Peyer's patch (tissue), 4 donors: Measurements from ENCODE around the gene SHC3.

ENCODE experiments used
- CTCF ChIP-seq, 6 experiments: fragments of 450-650 bp in 4 of 6; fragments of 200-600 bp in 2 of 6; sonication (generic) in 1 of 6; IDR thresholded peaks; one replicate each; pipeline ENCODE4 v1.5.1; 2017 to 2019; ENCODE audit warnings: antibody characterized with exemption in 6 of 6, mild to moderate bottlenecking in 3 of 6, moderate library complexity in 1 of 6
- POLR2A ChIP-seq, 2 donors: fragments of 450-650 bp; IDR thresholded peaks; one replicate each; pipeline ENCODE4 v1.5.1; 2017; ENCODE audit warnings: antibody characterized with exemption in 2 of 2, mild to moderate bottlenecking in 2 of 2, moderate library complexity in 2 of 2

GRCh38 chr9:88994469-88995199 is 184.0 kb downstream of the SHC3 start:
- no peak for TF ChIP-seq CTCF (IDR thresholded peaks at IDR 0.05)
- TF ChIP-seq POLR2A (IDR thresholded peaks at IDR 0.05) = no peak
